WERI-Rb-1 (cell line): ENCODE results near the gene DENND1B.
A peak's percentile ranks its signal among the peaks of the same experiment; 100 is the strongest.

Source experiments
- DNase-seq: peaks from one replicate; pipeline ENCODE4 v3.0.0-alpha.2; 2020
- H3K27ac ChIP-seq: fragments of 250-450 bp; sonication (Bioruptor Pico); 2 replicates; pipeline ENCODE4 v1.5.1; 2020; ENCODE audit warnings: mild to moderate bottlenecking, moderate library complexity
- H3K27me3 ChIP-seq: fragments of 250-450 bp; sonication (Bioruptor Pico); 2 replicates; pipeline ENCODE4 v1.5.1; 2021; ENCODE audit warnings: mild to moderate bottlenecking, low read depth, moderate library complexity; ENCODE audit not compliant: insufficient read depth, severe bottlenecking
- H3K36me3 ChIP-seq: fragments of 250-450 bp; sonication (Bioruptor Pico); 2 replicates; pipeline ENCODE4 v1.5.1; 2020; ENCODE audit warnings: mild to moderate bottlenecking, moderate library complexity
- H3K4me3 ChIP-seq: 2 replicates; pipeline ENCODE4 v1.5.1; 2011; ENCODE audit warnings: low read depth, mild to moderate bottlenecking, control low read depth, low read length
- H3K9me3 ChIP-seq: fragments of 250-450 bp; sonication (Bioruptor Pico); 2 replicates; pipeline ENCODE4 v1.5.1; 2021; ENCODE audit warnings: mild to moderate bottlenecking, moderate library complexity; ENCODE audit not compliant: severe bottlenecking
- CTCF ChIP-seq: IDR thresholded peaks from 2 replicates; pipeline ENCODE4 v1.5.1; 2011; ENCODE audit warnings: low read depth, mild to moderate bottlenecking, control low read depth, inconsistent platforms, low read length

DENND1B gene

GRCh38 chr1:197773856-197774255 lies 1.4 kb downstream of the DENND1B start:
- peaks cover 20% of the 10 kb centered on the region; the same call in 1 of the 2 replicates for H3K36me3 ChIP-seq
- peak overlapping the region; percentile 77; the same call in 1 of the 2 replicates for H3K27ac ChIP-seq
- H3K4me3 ChIP-seq, result peak overlapping the region; percentile 99
- no peaks in the 10 kb centered on the region for H3K9me3 ChIP-seq
- H3K27me3 ChIP-seq, result no peaks in the 10 kb centered on the region
- TF ChIP-seq CTCF, result no peak
- DNase-seq, result no peak

GRCh38 chr1:197771904-197772556 lies 3.2 kb downstream of the DENND1B start:
- Histone ChIP-seq H3K27ac (no peak overlapping the region), H3K4me3 (no peak overlapping the region), H3K27me3 (no peaks in the 10 kb centered on the region), H3K9me3 (no peaks in the 10 kb centered on the region), H3K36me3 (peaks cover 20% of the 10 kb centered on the region; the same call in 1 of the 2 replicates)
- TF ChIP-seq CTCF, result no peak
- DNase-seq, result no peak

GRCh38 chr1:197771386-197771785 lies 3.9 kb downstream of the DENND1B start:
- DNase-seq, result no peak
- H3K4me3 ChIP-seq, result no peak overlapping the region
- TF ChIP-seq CTCF, result no peak
- H3K27ac ChIP-seq, result no peak overlapping the region
- no peaks in the 10 kb centered on the region for H3K27me3 ChIP-seq
- peaks cover 20% of the 10 kb centered on the region; the same call in 1 of the 2 replicates for H3K36me3 ChIP-seq
- no peaks in the 10 kb centered on the region for H3K9me3 ChIP-seq

GRCh38 chr1:197770243-197770642 lies 5.0 kb downstream of the DENND1B start:
- no peak for TF ChIP-seq CTCF
- Histone ChIP-seq H3K27ac (no peak overlapping the region), H3K4me3 (no peak overlapping the region), H3K9me3 (no peaks in the 10 kb centered on the region), H3K36me3 (peaks cover 20% of the 10 kb centered on the region; the same call in 1 of the 2 replicates), H3K27me3 (no peaks in the 10 kb centered on the region)
- no peak for DNase-seq

- H3K27me3 ChIP-seq, result no peaks in the 10 kb centered on the region
Measured at GRCh38 chr1:197769287-197769686, 6.0 kb downstream of the DENND1B start.

More at GRCh38 chr1:197769287-197769686, 6.0 kb downstream of the DENND1B start:
- Histone ChIP-seq H3K36me3 (peaks cover 20% of the 10 kb centered on the region; the same call in 1 of the 2 replicates), H3K9me3 (no peaks in the 10 kb centered on the region), H3K4me3 (no peak overlapping the region), H3K27ac (no peak overlapping the region)
- TF ChIP-seq CTCF, result no peak
- no peak for DNase-seq
